Caco-2 (cell line): Measurements from ENCODE around the gene HLTF. TPM values are rescaled to one million over a fixed set of nuclear protein-coding genes. Genes with fewer than 3 reads are reported as not detected.

ENCODE experiments used
- BruUV-seq: library from RNA; stranded (reverse); fragments of 400-500 nt; replicated peaks from 2 replicates; lab custom pipeline; 2021; lab: Mats Ljungman, UMichigan
- CTCF ChIA-PET: fragments of 300-600 bp; sonication (Branson Sonifier 250); formaldehyde crosslinking; loops from one replicate; lab custom pipeline; 2022; ENCODE audit warnings: antibody characterized with exemption; lab: Charles Lee
- POLR2A ChIA-PET: fragments of 300-600 bp; sonication (Branson Sonifier 250); formaldehyde crosslinking; loops from one replicate; lab custom pipeline; 2022; ENCODE audit warnings: antibody characterized with exemption; lab: Charles Lee
- DNase-seq, 2 experiments: peaks; one replicate each; pipeline versions ENCODE4 v3.0.0 to v3.0.0-alpha.2; 2020 to 2022
- H3K27me3 ChIP-seq: replicated peaks from 2 replicates; pipeline ENCODE4 v1.6.0; 2011; ENCODE audit warnings: low read length; ENCODE audit not compliant: control insufficient read depth, insufficient read depth
- H3K36me3 ChIP-seq: 2 replicates; pipeline ENCODE4 v1.5.1; 2011; ENCODE audit warnings: low read length; ENCODE audit not compliant: control insufficient read depth, insufficient read depth
- H3K4me1 ChIP-seq: fragments of 250-450 bp; sonication (Bioruptor Pico); 2 replicates; pipeline ENCODE4 v1.5.1; 2020; ENCODE audit warnings: mild to moderate bottlenecking
- H3K4me3 ChIP-seq: 2 replicates; pipeline ENCODE4 v1.5.1; 2011; ENCODE audit warnings: low read depth, mild to moderate bottlenecking, control low read depth, low read length
- H3K9me3 ChIP-seq: fragments of 250-450 bp; sonication (Bioruptor Pico); 2 replicates; pipeline ENCODE4 v1.5.1; 2020; ENCODE audit warnings: mild to moderate bottlenecking, moderate library complexity
- H3K27ac Mint-ChIP-seq: one replicate; pipeline ENCODE4 v1.8.0; 2022; ENCODE audit warnings: mixed read lengths; ENCODE audit not compliant: unreplicated experiment
- H3K27me3 Mint-ChIP-seq: one replicate; pipeline ENCODE4 v1.8.0; 2022; ENCODE audit warnings: mixed read lengths; ENCODE audit not compliant: insufficient read depth, unreplicated experiment
- H3K36me3 Mint-ChIP-seq: one replicate; pipeline ENCODE4 v1.8.0; 2022; ENCODE audit warnings: mild to moderate bottlenecking, mixed read lengths; ENCODE audit not compliant: insufficient read depth, unreplicated experiment
- H3K4me1 Mint-ChIP-seq: one replicate; pipeline ENCODE4 v1.8.0; 2022; ENCODE audit warnings: low read depth, mixed read lengths; ENCODE audit not compliant: unreplicated experiment
- H3K4me3 Mint-ChIP-seq: one replicate; pipeline ENCODE4 v1.8.0; 2022; ENCODE audit warnings: mild to moderate bottlenecking, moderate library complexity, mixed read lengths; ENCODE audit not compliant: unreplicated experiment
- H3K9me3 Mint-ChIP-seq: one replicate; pipeline ENCODE4 v1.8.0; 2022; ENCODE audit warnings: mixed read lengths; ENCODE audit not compliant: unreplicated experiment
- CTCF ChIP-seq, 2 experiments: fragments of 200-600 bp in 1 of 2; IDR thresholded peaks; 1 replicate in 1 of 2; 2 replicates in 1 of 2; pipeline versions ENCODE4 v1.5.1 to v1.8.0; 2011 to 2022; ENCODE audit warnings: antibody characterized with exemption in 1 of 2, control low read depth in 1 of 2, inconsistent platforms in 1 of 2, low read depth in 1 of 2, low read length in 1 of 2, mild to moderate bottlenecking in 1 of 2, moderate library complexity in 1 of 2; ENCODE audit not compliant: insufficient read depth in 1 of 2, severe bottlenecking in 1 of 2, unreplicated experiment in 1 of 2
- intact Hi-C: fragments of 100-400 bp; cut with micrococcal nuclease; formaldehyde crosslinking; loops from one replicate; pipeline ENCODE4 v1.10.0; 2022; ENCODE audit not compliant: unreplicated experiment
- total RNA-seq: library from RNA; stranded (reverse); gene quantifications from 2 replicates; pipeline ENCODE4 v1.2.3, GENCODE V29; 2022

HLTF gene
- total RNA-seq, 1 experiment from 2014 or later, result 53.0 TPM

DNA sequence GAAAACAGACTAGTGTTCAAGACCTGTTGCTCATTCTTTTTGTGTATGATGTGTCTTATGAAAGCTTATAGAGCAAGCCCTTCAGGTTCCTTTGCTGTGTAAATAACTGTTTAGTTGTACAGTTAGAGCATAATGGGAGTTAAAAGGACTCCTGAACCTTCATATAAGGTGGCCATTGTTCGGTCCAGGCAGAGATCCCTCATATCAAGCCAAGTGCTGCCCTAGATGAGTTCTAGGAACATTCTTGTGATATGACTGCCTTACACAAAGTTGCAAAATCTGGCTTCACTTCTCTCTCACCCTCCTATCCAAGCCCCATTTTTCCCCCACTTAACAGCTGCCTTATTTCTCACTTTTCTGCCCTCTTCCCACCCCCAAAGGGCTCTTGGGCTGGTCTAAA is 68.1 kb downstream of the HLTF start:
- H3K4me1 Mint-ChIP-seq, result no peaks in the 10 kb centered on the region
- no peaks in the 10 kb centered on the region for H3K27me3 Mint-ChIP-seq
- H3K9me3 ChIP-seq, result no peaks in the 10 kb centered on the region
- no TSS peak for BruUV-seq
- no peak overlapping the region for H3K4me3 Mint-ChIP-seq
- no peaks in the 10 kb centered on the region for H3K9me3 Mint-ChIP-seq
- H3K36me3 Mint-ChIP-seq, result peaks cover 8% of the 10 kb centered on the region
- H3K4me1 ChIP-seq, result no peaks in the 10 kb centered on the region
- H3K27ac Mint-ChIP-seq, result no peak overlapping the region
- no peak for TF ChIP-seq CTCF (IDR thresholded peaks at IDR 0.05; ENCODE audit: insufficient read depth in 1 of 2, low read depth in 1 of 2, low read length in 1 of 2, severe bottlenecking in 1 of 2, unreplicated experiment in 1 of 2)
- ChIA-PET POLR2A (no interaction called here), CTCF (no interaction called here)
- H3K27me3 ChIP-seq, result no peaks in the 10 kb centered on the region
- H3K4me3 ChIP-seq, result no peak overlapping the region
- no peak for DNase-seq
- intact Hi-C loops, result no loop called here
- H3K36me3 ChIP-seq, result no peaks in the 10 kb centered on the region

DNA sequence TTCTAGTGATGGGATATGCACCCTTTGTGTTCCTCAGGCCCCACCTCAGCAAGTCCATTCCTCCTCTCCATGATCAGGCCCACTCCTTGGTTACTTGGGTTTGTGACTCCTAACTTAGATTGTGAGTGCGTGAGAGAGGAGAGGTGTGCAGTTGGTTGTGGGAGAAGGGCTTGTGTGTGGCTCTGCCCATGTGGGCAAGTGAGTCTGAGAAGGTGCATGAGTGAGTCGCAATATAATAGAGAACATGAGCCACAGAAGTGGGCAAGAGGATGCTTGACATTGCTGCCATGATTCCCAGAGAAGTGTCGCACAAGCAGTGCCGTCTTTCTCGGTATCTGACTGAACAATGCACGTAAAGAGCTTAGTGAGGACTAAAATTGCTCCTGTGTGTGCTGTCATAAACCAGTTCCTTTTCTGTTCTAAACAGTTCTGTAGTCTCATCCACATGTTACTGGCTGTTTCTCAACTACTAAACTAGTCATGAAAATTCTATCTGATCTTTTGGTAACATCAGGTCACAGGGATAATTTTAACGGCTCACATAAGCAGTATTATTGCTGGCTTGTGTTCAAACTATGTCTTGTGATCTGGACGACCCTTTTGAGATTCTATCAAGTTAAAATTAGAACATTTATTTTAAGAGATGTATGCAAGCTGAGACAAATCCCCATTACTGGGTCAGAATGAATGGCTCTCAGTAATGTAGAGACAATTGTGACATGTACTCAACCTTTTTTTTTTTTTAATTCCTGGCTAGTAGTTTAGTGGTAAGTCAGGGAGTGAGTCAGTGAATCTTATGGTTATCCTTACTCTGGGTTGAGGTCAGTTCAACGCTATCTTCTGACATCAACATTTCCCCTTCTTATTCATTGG is 69.4 kb downstream of the HLTF start:
- no peaks in the 10 kb centered on the region for H3K9me3 ChIP-seq
- Mint-ChIP-seq H3K27ac (no peak overlapping the region), H3K4me3 (no peak overlapping the region), H3K9me3 (no peaks in the 10 kb centered on the region), H3K27me3 (no peaks in the 10 kb centered on the region), H3K36me3 (peaks cover 8% of the 10 kb centered on the region), H3K4me1 (no peaks in the 10 kb centered on the region)
- BruUV-seq, result no TSS peak
- H3K4me1 ChIP-seq, result no peaks in the 10 kb centered on the region
- ChIA-PET CTCF (no interaction called here), POLR2A (no interaction called here)
- intact Hi-C loops, result no loop called here
- H3K36me3 ChIP-seq, result no peaks in the 10 kb centered on the region
- DNase-seq, result no peak
- TF ChIP-seq CTCF (IDR thresholded peaks at IDR 0.05; ENCODE audit: insufficient read depth in 1 of 2, low read depth in 1 of 2, low read length in 1 of 2, severe bottlenecking in 1 of 2, unreplicated experiment in 1 of 2), result no peak
- no peak overlapping the region for H3K4me3 ChIP-seq
- no peaks in the 10 kb centered on the region for H3K27me3 ChIP-seq

DNA sequence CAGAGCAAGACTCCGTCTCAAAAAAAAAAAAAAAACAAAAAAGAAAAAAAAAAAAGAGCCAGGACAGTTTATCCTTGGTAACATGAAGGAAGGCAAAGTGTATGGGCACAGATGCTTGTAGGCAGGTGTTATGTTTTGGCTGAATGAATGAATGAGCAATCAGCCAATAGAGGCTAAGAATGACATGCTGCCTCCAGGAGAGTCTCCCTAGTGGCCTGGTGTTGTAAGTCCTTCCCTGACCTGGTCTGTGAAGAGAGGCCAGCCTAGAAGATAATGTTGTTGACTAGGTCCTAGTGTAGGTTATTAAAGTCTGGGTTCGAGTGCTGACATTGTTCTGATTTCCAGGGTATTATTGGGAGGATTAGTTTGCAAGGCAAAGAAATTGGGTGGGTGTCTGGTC is 70.1 kb downstream of the HLTF start:
- Histone ChIP-seq H3K27me3 (no peaks in the 10 kb centered on the region), H3K9me3 (no peaks in the 10 kb centered on the region), H3K4me1 (no peaks in the 10 kb centered on the region), H3K4me3 (no peak overlapping the region), H3K36me3 (no peaks in the 10 kb centered on the region; the same call in 1 of the 2 replicates)
- Mint-ChIP-seq H3K4me3 (no peak overlapping the region), H3K9me3 (no peaks in the 10 kb centered on the region), H3K27me3 (no peaks in the 10 kb centered on the region), H3K27ac (no peak overlapping the region), H3K36me3 (peaks cover 8% of the 10 kb centered on the region), H3K4me1 (no peaks in the 10 kb centered on the region)
- intact Hi-C loops, result no loop called here
- POLR2A ChIA-PET, result no interaction called here
- BruUV-seq, result no TSS peak
- no peak for TF ChIP-seq CTCF (IDR thresholded peaks at IDR 0.05; ENCODE audit: insufficient read depth in 1 of 2, low read depth in 1 of 2, low read length in 1 of 2, severe bottlenecking in 1 of 2, unreplicated experiment in 1 of 2)
- CTCF ChIA-PET, result no interaction called here
- no peak for DNase-seq
